SHP77 treated with DMSO at 0.1 percent for 48 hours (cell line): Measurements from ENCODE around the gene ATP6V1C2.
"Not testable (repeated sequence)": the region's sequence is repeated elsewhere in the genome, so short reads cannot be mapped to it uniquely, and the experiment has no call there.

Experiments used
- DNase-seq: peaks from one replicate; lab custom pipeline; 2025; lab: John Stamatoyannopoulos, UW

ATP6V1C2 gene

GRCh38 chr2:10786240-10786982 is 65.0 kb downstream of the ATP6V1C2 start:
- no peak for DNase-seq

DNA sequence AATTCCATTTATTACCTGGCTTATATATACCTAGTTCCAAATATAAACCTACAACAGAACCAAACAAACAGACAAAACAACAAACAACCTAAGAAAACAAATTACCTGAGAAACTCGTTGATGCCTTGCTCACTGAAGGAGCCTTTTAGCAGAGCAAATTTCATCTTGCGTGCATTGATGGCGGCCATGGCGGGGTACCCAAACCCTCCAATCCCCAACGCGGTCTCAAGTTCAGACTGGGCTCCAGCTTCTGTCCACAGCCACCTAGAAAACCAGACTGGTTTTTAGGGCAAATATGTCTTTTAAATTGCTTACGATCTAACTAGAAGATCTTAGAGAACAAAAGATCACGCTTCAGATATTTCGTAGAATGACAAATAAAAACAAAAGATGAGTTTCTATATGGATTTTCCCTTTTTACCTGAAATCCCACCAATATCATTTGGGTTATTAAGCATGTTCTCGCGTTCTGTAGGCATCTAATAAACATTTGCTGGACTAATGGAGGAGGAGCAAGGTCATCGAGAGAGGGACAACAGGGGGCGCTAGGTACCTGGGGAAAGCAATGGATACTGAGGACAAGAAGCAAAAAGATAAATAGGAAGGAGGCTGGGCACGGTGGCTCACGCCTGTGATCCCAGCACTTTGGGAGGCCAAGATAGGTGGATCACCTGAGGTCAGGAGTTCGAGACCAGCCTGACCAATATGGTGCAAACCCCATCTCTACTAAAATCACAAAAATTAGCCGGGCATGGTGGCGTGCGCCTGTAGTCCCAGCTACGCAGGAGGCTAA is 65.9 kb downstream of the ATP6V1C2 start:
- no peak for DNase-seq

- no peak for DNase-seq
Measured at GRCh38 chr2:10788855-10789254, 67.4 kb downstream of the ATP6V1C2 start.

GRCh38 chr2:10790228-10790973 is 69.0 kb downstream of the ATP6V1C2 start:
- no peak for DNase-seq

GRCh38 chr2:10792001-10792634 is 70.7 kb downstream of the ATP6V1C2 start:
- no peak for DNase-seq

- no peak for DNase-seq
Measured at GRCh38 chr2:10792660-10793400, 71.4 kb downstream of the ATP6V1C2 start.

- no peak for DNase-seq
Measured at GRCh38 chr2:10793816-10794215, 72.4 kb downstream of the ATP6V1C2 start.

DNA sequence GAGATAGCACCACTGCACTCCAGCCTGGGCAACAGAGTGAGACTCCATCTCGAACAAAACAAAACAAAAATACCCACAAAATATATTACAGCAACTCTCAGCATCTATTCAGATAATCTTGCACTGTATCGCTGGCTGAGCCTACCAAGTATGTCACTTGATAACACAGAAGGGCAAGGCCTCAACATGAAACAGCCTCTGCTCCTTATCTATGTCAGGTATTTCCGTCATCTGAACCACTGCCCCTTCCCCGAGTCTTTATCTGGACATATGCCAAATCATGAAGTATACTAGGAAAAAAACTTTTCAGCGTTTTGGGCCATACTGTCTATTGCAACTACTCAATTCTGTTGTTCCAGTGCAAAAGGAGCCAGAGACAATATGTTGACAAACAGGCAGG is 73.4 kb downstream of the ATP6V1C2 start:
- DNase-seq: no peak

DNA sequence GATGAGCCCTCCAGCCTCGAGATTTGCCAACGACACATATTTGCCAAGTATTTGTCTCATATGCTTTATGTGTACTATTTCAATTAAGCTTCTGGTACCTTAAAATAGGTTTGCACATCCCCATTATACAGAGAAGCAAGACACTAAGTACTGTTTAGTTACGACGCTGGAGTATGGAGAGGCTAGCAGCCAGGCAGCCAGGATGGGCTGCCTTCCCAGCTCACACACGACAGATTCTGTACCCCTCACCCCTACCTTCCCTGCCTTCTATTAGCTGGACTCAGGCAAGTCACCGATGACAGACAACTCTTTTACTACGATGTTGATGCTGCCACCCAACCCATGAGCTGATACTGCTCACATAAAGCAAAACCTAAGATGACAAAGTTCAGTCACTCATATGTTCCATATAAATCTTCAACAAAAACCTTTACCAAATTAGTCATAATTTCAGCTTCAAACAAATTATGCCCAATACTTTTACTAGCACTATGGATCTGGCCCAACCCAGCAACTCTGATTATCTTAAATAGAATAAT is 74.1 kb downstream of the ATP6V1C2 start:
- DNase-seq: no peak

DNA sequence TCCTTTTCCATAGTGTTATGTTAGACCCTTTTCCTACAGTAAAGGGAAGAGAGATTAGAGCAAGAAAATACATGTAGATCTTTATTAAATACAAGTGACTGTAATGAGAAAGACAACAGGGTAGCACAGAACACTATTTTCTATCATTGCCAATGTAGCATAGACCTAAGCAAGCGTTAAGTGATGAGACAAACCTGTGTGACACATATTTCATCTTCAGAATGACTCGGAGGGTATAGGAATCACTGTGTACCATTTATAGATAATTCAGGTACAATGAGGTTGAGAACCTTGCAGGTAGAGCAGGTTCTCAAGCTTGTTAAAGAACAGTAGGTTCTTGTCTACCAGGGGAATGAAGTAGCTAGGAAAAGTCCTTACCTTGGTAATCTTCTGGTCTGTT is 75.3 kb downstream of the ATP6V1C2 start:
- DNase-seq: no peak

DNA sequence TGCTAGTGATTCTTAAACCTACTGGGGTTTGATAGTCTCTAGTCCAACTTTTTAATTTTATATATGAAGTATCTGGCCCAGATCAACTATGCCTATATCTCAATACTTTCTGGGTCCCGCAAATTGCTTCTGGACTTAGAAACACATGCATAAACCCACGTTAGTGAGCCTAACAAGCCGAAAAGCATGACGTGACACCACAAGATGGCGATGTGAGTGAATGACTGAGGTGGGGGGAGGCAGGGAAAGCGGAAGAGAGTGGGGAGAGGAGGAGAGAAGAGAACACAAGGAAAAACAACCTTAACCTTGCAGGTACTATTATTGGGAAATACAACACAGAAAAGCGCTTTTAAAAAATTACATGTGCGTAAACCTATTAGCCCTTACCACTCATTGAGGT is 77.4 kb downstream of the ATP6V1C2 start:
- DNase-seq: no peak

DNA sequence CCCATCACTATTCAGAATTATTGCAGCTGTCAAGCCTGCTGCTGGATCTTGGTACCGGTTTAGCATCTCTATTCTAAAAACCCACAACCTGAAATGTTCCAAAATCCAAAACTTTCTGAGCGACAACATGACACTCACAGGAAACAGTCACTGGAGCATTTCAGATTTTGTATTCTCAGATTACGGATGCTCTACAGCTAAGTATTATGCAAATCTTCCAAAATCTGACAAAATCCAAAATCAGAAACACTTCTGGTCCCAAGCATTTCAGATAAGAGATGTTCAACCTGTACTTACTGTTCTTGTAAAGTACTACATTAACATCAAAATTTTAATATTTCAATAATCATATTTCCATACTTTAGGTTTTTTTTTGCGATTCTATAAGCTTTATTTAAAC is 78.7 kb downstream of the ATP6V1C2 start:
- no peak for DNase-seq

GRCh38 chr2:10802657-10803056 is 81.2 kb downstream of the ATP6V1C2 start:
- no peak for DNase-seq

GRCh38 chr2:10805990-10806389 is 84.6 kb downstream of the ATP6V1C2 start:
- not testable (repeated sequence) for DNase-seq

DNA sequence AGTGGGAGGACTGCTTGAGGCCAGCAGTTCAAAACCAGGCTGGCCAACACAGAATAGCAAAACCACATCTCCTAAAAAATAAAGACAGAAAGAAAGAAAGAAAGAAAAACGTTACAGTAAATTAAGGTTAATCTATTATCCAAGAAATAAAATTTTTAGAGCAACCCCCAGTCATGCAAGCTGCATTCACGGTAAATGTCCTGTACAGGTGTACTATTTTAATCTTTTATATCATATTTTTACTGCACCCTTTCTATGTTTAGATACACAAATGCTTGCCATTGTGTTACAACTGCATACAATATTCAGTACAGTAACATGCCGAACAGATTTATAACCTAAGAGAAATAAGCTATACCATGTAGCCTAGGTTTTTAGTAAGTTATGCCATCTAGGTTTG is 85.1 kb downstream of the ATP6V1C2 start:
- DNase-seq: no peak

- no peak for DNase-seq
Measured at GRCh38 chr2:10810202-10811161, 89.1 kb downstream of the ATP6V1C2 start.

- DNase-seq: no peak
Measured at GRCh38 chr2:10811517-10811916, 90.1 kb downstream of the ATP6V1C2 start.

- DNase-seq: peak; percentile 91
Measured at GRCh38 chr2:10812362-10813162, 91.1 kb downstream of the ATP6V1C2 start, which contains the start of gene PDIA6. PDIA6 (minus strand) TSS chr2:10812785; CDS start chr2:10812696, 89 bp downstream.
